ENCODE results near the gene SLC25A47. TPM values are rescaled to one million over a fixed set of nuclear protein-coding genes. Genes with fewer than 3 reads are reported as not detected.

Gene SLC25A47
- total and polyA plus RNA-seq, 9 of the 15 experiments (the other 6 are each of a cell fraction or from before 2014, with no cell fraction given), result 0.09 to 0.23 (median 0.22) TPM; not detected in 6

DNA sequence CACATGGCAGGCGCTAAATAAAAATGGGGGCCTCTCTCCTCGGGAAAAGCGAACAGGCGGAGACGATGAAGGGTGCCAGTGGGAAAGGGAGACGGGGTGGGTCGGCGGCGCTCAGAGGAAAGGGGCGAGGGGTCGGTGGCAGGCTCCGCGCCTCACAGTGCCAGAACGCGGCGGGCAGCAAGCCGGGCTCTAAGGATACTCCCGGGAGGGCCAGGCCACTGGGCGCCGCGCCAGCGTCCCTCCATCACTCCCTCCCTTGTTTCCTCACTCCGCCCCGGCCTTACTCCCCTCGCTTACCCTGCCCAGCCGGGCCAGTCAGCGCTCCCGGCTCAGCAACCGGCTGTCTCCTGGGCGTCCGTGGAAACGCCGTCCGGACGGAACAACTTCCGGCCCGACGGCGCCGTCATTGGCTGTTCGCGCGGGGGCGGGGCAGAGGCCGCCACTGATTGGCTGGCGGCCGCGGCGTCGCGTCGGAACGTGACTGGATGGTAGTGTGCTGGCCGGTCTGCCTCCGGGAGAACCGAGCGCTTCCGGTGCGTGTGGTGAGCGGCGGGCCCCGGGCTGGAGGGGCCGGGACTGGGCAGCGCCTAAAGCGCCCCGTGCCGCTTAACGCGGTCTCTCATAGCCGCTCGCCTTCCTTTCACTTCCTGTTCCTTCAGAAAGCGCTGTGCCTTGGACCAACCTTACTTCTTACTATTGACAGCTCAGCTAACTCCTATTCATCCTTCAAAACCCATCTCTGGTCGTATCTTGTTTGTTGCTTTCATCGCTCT lies 53.0 kb downstream of the SLC25A47 start, which contains the start of gene WDR25 (continued):
- TF ChIP-seq MBD2 (IDR thresholded peaks at IDR 0.05; ENCODE audit: borderline replicate concordance, low read depth) (peak; percentile 93), CTBP1 (IDR thresholded peaks at IDR 0.05; ENCODE audit: borderline replicate concordance) (peak; percentile 89), NFE2 (IDR thresholded peaks at IDR 0.05; ENCODE audit: low read depth) (peak; percentile 2; the same call in 1 of the 2 replicates), TBP (optimal IDR thresholded peaks at IDR 0.05; ENCODE audit: low read depth, low read length) (peak; percentile 57), KHSRP (IDR thresholded peaks at IDR 0.05) (no peak), MAFK (IDR thresholded peaks at IDR 0.05; ENCODE audit: low read length) (no peak), ASH1L (IDR thresholded peaks at IDR 0.05; ENCODE audit: borderline replicate concordance, low read depth, partially characterized antibody) (peak; percentile 79), CREB1 (IDR thresholded peaks at IDR 0.05) (peak; percentile 87), CREB1 (CRISPR knock-in tag; IDR thresholded peaks at IDR 0.05) (peak; percentile 94), CHD2 (IDR thresholded peaks at IDR 0.05; ENCODE audit: low read depth, low read length) (peak; percentile 70; the same call in 1 of the 2 replicates), BRD4 (IDR thresholded peaks at IDR 0.05) (peak; percentile 22; the same call in 1 of the 2 replicates), SRSF3 (IDR thresholded peaks at IDR 0.05; ENCODE audit: insufficient read depth, low read length) (0 out of 2 replicates have a peak, but pooled peaks have one; percentile 29), NONO (IDR thresholded peaks at IDR 0.05; ENCODE audit: low read depth in 2 of 2, low read length in 1 of 2) (peak in 1 of 2 experiments; percentile 59; a peak in 1 of 4 replicates), HEY1 (CRISPR knock-in tag; IDR thresholded peaks at IDR 0.05; ENCODE audit: borderline replicate concordance) (no peak), BRD9 (IDR thresholded peaks at IDR 0.05; ENCODE audit: low read depth, partially characterized antibody) (peak; percentile 44), RBM22 (IDR thresholded peaks at IDR 0.05; ENCODE audit: low read depth, low read length, poor library complexity, severe bottlenecking) (peak; percentile 97), SAFB (IDR thresholded peaks at IDR 0.05; ENCODE audit: borderline replicate concordance, low read depth, low read length) (no peak), ZBTB7A (IDR thresholded peaks at IDR 0.05; ENCODE audit: borderline replicate concordance, control insufficient read depth, low read depth, low read length) (0 out of 2 replicates have a peak, but pooled peaks have one; percentile 30), PHF20 (IDR thresholded peaks at IDR 0.05; ENCODE audit: partially characterized antibody) (peak; percentile 79), CBX1 (IDR thresholded peaks at IDR 0.05; ENCODE audit: low read depth) (peak; percentile 52; the same call in 1 of the 2 replicates), TBL1XR1 (IDR thresholded peaks at IDR 0.05; ENCODE audit: low read length in 2 of 2) (no peak), ZNF282 (CRISPR knock-in tag; IDR thresholded peaks at IDR 0.05) (no peak), SIN3A (IDR thresholded peaks at IDR 0.05; ENCODE audit: borderline replicate concordance in 2 of 2, control insufficient read depth in 1 of 2, low read depth in 2 of 2, low read length in 2 of 2) (peak; percentile 72 to 92; a peak in 3 of 4 replicates), NR2C1 (IDR thresholded peaks at IDR 0.05) (peak; percentile 86), NR2C1 (tag; IDR thresholded peaks at IDR 0.05) (peak; percentile 88)
- TF ChIP-seq, protein P1, sequence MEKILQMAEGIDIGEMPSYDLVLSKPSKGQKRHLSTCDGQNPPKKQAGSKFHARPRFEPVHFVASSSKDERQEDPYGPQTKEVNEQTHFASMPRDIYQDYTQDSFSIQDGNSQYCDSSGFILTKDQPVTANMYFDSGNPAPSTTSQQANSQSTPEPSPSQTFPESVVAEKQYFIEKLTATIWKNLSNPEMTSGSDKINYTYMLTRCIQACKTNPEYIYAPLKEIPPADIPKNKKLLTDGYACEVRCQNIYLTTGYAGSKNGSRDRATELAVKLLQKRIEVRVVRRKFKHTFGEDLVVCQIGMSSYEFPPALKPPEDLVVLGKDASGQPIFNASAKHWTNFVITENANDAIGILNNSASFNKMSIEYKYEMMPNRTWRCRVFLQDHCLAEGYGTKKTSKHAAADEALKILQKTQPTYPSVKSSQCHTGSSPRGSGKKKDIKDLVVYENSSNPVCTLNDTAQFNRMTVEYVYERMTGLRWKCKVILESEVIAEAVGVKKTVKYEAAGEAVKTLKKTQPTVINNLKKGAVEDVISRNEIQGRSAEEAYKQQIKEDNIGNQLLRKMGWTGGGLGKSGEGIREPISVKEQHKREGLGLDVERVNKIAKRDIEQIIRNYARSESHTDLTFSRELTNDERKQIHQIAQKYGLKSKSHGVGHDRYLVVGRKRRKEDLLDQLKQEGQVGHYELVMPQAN (IDR thresholded peaks at IDR 0.05; ENCODE audit: borderline replicate concordance), result peak; percentile 51; the same call in 1 of the 2 replicates
- TF ChIP-seq, protein P2, sequence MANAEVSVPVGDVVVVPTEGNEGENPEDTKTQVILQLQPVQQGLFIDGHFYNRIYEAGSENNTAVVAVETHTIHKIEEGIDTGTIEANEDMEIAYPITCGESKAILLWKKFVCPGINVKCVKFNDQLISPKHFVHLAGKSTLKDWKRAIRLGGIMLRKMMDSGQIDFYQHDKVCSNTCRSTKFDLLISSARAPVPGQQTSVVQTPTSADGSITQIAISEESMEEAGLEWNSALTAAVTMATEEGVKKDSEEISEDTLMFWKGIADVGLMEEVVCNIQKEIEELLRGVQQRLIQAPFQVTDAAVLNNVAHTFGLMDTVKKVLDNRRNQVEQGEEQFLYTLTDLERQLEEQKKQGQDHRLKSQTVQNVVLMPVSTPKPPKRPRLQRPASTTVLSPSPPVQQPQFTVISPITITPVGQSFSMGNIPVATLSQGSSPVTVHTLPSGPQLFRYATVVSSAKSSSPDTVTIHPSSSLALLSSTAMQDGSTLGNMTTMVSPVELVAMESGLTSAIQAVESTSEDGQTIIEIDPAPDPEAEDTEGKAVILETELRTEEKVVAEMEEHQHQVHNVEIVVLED (CRISPR knock-in tag; IDR thresholded peaks at IDR 0.05), result peak; percentile 34; the same call in 1 of the 2 replicates

All from K562 (cell line).